Activated naive CD4-positive, alpha-beta T cell treated with Interleukin-2 at 50 U/mL for 16 hours (primary cell): Measurements from ENCODE around the gene HM13.
"Not testable (repeated sequence)": the region's sequence is repeated elsewhere in the genome, so short reads cannot be mapped to it uniquely, and the experiment has no call there.

Source experiments
- DNase-seq: peaks from one replicate; pipeline ENCODE4 v3.0.0-alpha.2; 2020

Gene HM13

DNA sequence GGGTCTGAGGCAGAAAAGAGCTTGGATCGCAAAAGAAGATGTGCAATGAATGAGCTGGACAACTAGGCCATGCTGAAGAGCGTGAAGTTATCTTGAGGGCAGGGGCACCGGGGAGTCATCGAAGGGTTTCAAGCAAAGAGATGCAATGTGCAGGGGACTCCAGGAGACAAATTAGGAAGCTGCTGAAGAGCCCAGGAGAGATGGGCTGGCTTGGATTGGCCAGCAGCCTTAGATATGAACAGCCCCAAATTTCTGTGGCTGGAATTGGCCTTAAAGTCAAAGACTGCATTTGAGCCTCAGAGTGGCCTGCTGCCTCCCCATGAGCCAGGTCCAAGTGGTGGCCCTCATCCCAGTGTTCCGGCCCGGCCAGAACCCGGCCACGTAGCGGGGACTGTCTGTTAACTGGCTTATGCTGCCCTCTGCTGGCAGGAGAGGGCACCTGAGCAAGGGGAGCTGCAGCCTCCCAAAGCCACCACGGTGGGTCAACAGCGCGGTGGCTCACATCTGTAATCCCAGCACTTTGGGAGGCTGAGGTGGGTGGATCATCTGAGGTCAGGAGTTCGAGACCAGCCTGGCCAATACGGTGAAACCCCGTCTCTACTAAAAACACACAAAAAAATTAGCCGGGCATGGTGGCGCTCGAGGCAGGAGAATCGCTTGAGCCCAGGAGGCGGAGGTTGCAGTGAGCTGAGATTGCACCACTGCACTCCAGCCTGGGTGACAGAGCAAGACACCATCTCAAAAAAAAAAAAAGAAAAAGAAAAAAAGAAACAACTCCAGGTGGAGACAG lies 11.2 kb upstream of the HM13 start:
- DNase-seq = peak; percentile 76

DNA sequence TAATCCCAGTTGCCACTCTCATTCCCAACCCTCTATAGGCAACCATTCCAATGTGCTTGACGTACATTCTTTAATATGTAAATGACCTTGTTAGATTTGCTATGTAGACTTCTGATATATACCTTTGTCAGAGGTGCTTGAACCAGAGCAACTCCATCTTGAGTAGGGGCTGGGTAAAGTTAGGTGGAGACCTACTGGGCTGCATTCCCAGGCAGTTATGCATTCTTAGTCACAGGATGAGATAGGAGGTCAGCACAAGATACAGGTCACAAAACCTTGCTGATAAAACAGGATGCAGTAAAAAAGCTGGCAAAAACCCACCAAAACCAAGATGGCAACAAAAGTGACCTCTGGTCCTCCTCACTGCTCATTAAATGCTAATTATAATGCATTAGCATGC lies 8.3 kb upstream of the HM13 start:
- no peak for DNase-seq

- no peak for DNase-seq
Observed at GRCh38 chr20:31508517-31509244, 5.6 kb upstream of the HM13 start.

DNA sequence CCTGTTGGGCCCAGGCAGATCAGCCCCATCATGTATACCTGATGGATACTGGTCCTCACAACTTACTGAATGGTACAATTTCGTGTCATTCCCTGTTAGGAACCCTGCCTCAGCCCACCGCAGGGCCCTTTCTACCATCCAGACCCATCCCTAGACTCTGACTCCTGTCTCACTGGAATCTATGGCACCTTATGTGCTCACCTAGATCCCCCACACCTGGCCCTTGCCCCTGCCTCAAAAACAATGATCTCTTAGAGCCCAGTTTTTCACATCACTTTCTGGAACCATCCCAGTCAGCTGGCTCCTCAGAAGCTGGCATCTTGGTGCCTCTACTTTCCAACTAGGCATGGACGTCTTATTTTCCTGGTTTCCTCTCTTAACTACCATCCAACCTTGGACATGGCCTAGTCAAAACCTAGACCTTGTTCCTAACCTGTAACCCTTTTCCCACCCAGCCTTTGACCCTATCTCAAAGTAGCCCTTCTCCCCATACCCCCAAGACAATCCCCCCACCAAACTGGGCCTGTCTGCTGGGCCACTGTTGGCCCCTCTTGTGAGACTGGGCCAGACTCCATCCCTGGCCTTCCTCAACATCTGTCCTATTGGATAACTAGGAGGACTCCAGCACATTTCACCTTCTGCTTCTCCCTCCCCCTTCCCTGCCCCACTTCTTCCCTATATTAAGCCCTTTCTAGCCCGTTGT lies 981 bp downstream of the HM13 start:
- DNase-seq = no peak

- DNase-seq = peak; percentile 2
Observed at GRCh38 chr20:31515775-31516107, 1.5 kb downstream of the HM13 start.

GRCh38 chr20:31516166-31516565 lies 1.9 kb downstream of the HM13 start:
- no peak for DNase-seq

DNA sequence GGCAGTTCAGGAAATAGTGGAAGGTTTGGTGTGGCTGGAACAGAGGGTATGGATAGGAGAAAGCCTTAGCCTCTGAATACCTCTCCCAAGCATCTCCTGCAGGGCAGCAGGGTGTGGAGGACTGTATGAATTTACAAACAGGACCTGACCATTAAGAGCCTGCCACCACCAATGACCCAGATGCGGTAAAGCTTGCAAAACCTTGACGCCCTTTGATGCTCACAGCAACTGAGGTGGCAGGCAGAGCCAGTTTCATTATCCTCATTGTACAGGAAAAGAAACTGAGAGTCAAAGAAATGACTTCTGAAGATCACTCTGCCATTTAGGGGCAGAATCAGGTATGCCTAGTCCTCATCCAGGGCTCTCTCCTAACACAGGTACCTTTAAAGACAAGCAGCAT lies 2.4 kb downstream of the HM13 start:
- peak; percentile 18 for DNase-seq

GRCh38 chr20:31517373-31517772 lies 3.1 kb downstream of the HM13 start:
- DNase-seq = no peak

GRCh38 chr20:31521267-31521666 lies 7.0 kb downstream of the HM13 start:
- DNase-seq = not testable (repeated sequence)

DNA sequence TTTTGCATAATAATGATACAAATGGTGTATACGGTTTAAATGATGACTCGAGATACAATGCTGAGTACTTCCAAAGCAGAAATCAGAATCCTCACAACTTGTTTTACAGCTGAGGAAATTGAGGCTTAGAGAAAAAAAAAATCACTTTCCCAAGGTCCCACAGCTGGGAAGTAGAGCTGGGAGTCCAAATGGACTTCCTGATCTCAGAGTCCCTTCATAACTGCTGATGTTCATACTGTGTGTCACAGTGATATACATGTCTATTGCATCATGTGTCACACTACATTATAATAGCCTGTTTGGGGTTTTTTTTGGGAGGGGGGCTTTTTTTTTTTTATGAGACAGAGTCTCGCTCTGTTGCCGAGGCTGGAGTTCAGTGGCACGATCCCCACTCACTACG lies 8.5 kb downstream of the HM13 start:
- DNase-seq = no peak

GRCh38 chr20:31523361-31524283 lies 9.4 kb downstream of the HM13 start:
- no peak for DNase-seq

GRCh38 chr20:31527266-31527665 lies 13.0 kb downstream of the HM13 start:
- no peak for DNase-seq

GRCh38 chr20:31535298-31535697 lies 21.1 kb downstream of the HM13 start:
- no peak for DNase-seq

GRCh38 chr20:31536575-31536974 lies 22.3 kb downstream of the HM13 start:
- no peak for DNase-seq

- DNase-seq = no peak
Observed at GRCh38 chr20:31537116-31537871, 23.1 kb downstream of the HM13 start.

DNA sequence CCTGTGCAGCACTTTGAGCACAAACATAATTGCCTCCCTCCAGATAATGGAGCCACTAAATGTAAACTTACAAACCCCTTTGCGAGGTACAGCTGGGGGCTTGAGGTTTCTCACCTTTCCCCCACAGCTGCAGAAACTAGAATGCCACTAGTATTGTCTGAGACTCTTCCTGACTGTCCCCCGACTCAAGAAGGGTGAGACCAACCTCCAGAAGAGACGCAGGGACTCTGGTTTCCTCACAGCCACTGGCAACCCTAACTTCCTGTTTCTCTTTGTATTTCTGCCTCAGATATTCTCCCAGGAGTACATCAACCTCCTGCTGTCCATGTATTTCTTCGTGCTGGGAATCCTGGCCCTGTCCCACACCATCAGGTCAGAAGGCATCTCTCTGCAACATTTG lies 23.6 kb downstream of the HM13 start:
- DNase-seq = no peak

GRCh38 chr20:31538326-31538725 lies 24.1 kb downstream of the HM13 start:
- DNase-seq = no peak

GRCh38 chr20:31539636-31540035 lies 25.4 kb downstream of the HM13 start:
- DNase-seq = not testable (repeated sequence)

- no peak for DNase-seq
Observed at GRCh38 chr20:31540406-31540805, 26.2 kb downstream of the HM13 start.

- DNase-seq = no peak
Observed at GRCh38 chr20:31542201-31542842, 28.1 kb downstream of the HM13 start.

DNA sequence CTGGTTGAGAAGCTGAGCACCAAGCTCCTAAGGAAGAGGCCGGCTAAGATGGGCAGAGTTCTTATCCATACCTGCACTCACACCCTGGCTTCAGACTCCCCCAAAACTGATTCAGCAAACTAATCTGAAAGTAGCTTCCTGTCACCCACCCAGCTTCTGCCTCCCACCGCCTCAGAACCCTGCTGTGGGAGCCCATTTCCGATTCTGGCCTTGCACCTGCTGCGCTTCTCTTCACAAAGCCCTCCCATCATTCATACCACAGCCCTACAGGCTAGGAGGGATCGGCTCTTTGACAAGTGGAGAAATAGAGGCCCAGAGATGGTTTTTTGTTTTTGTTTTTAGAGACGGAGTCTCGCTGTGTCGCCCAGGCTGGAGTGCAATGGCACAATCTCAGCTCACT lies 28.7 kb downstream of the HM13 start:
- no peak for DNase-seq
